ENCODE results near the gene TRAF3IP1. TPM values are rescaled to one million over a fixed set of nuclear protein-coding genes. Genes with fewer than 3 reads are reported as not detected.
"Not testable (repeated sequence)": the region's sequence is repeated elsewhere in the genome, so short reads cannot be mapped to it uniquely, and the experiment has no call there.

TRAF3IP1 gene
- total and polyA plus RNA-seq, 9 donors = 4.4 to 11.5 (median 8.3) TPM

- Histone ChIP-seq H3K4me1 (ENCODE audit: control insufficient read depth, insufficient read depth, low read length) (peaks cover 2% of the 10 kb centered on the region), H3K9me3 (replicated peaks; ENCODE audit: control insufficient read depth, low read depth, low read length) (peaks cover 11% of the 10 kb centered on the region), H3K27me3 (ENCODE audit: control insufficient read depth, insufficient read depth, low read length) (no peaks in the 10 kb centered on the region), H3K4me3 (ENCODE audit: low read length) (no peak overlapping the region), H3K36me3 (ENCODE audit: control insufficient read depth, insufficient read depth, low read length) (peaks cover 45% of the 10 kb centered on the region), H3K27ac (ENCODE audit: low read length) (no peak overlapping the region)
- no peak for DNase-seq
- WGBS (ENCODE audit: insufficient coverage) = 85% methylated on average over 9 of the region's 13 CpGs
Observed at GRCh38 chr2:238433941-238434845, 113.9 kb downstream of the TRAF3IP1 start.

GRCh38 chr2:238434846-238435751 is 114.8 kb downstream of the TRAF3IP1 start:
- no peak overlapping the region for H3K4me3 ChIP-seq (ENCODE audit: low read length)
- no peak overlapping the region for H3K27ac ChIP-seq (ENCODE audit: low read length)
- H3K9me3 ChIP-seq (replicated peaks; ENCODE audit: control insufficient read depth, low read depth, low read length) = peaks cover 8% of the 10 kb centered on the region
- DNase-seq = no peak
- WGBS (ENCODE audit: insufficient coverage) = 88% methylated on average over 20 of the region's 24 CpGs
- peaks cover 7% of the 10 kb centered on the region for H3K4me1 ChIP-seq (ENCODE audit: control insufficient read depth, insufficient read depth, low read length)
- H3K36me3 ChIP-seq (ENCODE audit: control insufficient read depth, insufficient read depth, low read length) = peaks cover 45% of the 10 kb centered on the region
- no peaks in the 10 kb centered on the region for H3K27me3 ChIP-seq (ENCODE audit: control insufficient read depth, insufficient read depth, low read length)

GRCh38 chr2:238435752-238436096 is 115.4 kb downstream of the TRAF3IP1 start:
- H3K27ac ChIP-seq (ENCODE audit: low read length) = no peak overlapping the region
- H3K9me3 ChIP-seq (replicated peaks; ENCODE audit: control insufficient read depth, low read depth, low read length) = peaks cover 3% of the 10 kb centered on the region
- H3K4me1 ChIP-seq (ENCODE audit: control insufficient read depth, insufficient read depth, low read length) = peaks cover 7% of the 10 kb centered on the region
- H3K4me3 ChIP-seq (ENCODE audit: low read length) = no peak overlapping the region
- no peak for DNase-seq
- 96% methylated on average over 20 of the region's 20 CpGs for WGBS (ENCODE audit: insufficient coverage)
- H3K36me3 ChIP-seq (ENCODE audit: control insufficient read depth, insufficient read depth, low read length) = peaks cover 45% of the 10 kb centered on the region
- H3K27me3 ChIP-seq (ENCODE audit: control insufficient read depth, insufficient read depth, low read length) = no peaks in the 10 kb centered on the region

GRCh38 chr2:238438856-238439849 is 118.8 kb downstream of the TRAF3IP1 start:
- Histone ChIP-seq H3K27ac (ENCODE audit: low read length) (peak overlapping the region; percentile 59), H3K27me3 (ENCODE audit: control insufficient read depth, insufficient read depth, low read length) (no peaks in the 10 kb centered on the region), H3K4me1 (ENCODE audit: control insufficient read depth, insufficient read depth, low read length) (peaks cover 9% of the 10 kb centered on the region), H3K4me3 (ENCODE audit: low read length) (no peak overlapping the region), H3K9me3 (replicated peaks; ENCODE audit: control insufficient read depth, low read depth, low read length) (no peaks in the 10 kb centered on the region), H3K36me3 (ENCODE audit: control insufficient read depth, insufficient read depth, low read length) (peaks cover 36% of the 10 kb centered on the region)
- 77% methylated on average over 13 of the region's 24 CpGs for WGBS (ENCODE audit: insufficient coverage)
- peak; percentile 67 for DNase-seq

GRCh38 chr2:238439917-238440316 is 119.6 kb downstream of the TRAF3IP1 start:
- peaks cover 9% of the 10 kb centered on the region for H3K4me1 ChIP-seq (ENCODE audit: control insufficient read depth, insufficient read depth, low read length)
- no CpG with 5 or more reads among the region's 2 CpGs for WGBS (ENCODE audit: insufficient coverage)
- peak overlapping the region; percentile 59 for H3K27ac ChIP-seq (ENCODE audit: low read length)
- H3K27me3 ChIP-seq (ENCODE audit: control insufficient read depth, insufficient read depth, low read length) = no peaks in the 10 kb centered on the region
- H3K4me3 ChIP-seq (ENCODE audit: low read length) = no peak overlapping the region
- DNase-seq = no peak
- no peaks in the 10 kb centered on the region for H3K9me3 ChIP-seq (replicated peaks; ENCODE audit: control insufficient read depth, low read depth, low read length)
- H3K36me3 ChIP-seq (ENCODE audit: control insufficient read depth, insufficient read depth, low read length) = peaks cover 35% of the 10 kb centered on the region

- no peak overlapping the region for H3K27ac ChIP-seq (ENCODE audit: low read length)
- no peaks in the 10 kb centered on the region for H3K27me3 ChIP-seq (ENCODE audit: control insufficient read depth, insufficient read depth, low read length)
- peaks cover 9% of the 10 kb centered on the region for H3K4me1 ChIP-seq (ENCODE audit: control insufficient read depth, insufficient read depth, low read length)
- 81% methylated on average over 4 of the region's 4 CpGs for WGBS (ENCODE audit: insufficient coverage)
- H3K36me3 ChIP-seq (ENCODE audit: control insufficient read depth, insufficient read depth, low read length) = peaks cover 36% of the 10 kb centered on the region
- DNase-seq = no peak
- no peaks in the 10 kb centered on the region for H3K9me3 ChIP-seq (replicated peaks; ENCODE audit: control insufficient read depth, low read depth, low read length)
- H3K4me3 ChIP-seq (ENCODE audit: low read length) = no peak overlapping the region
Observed at GRCh38 chr2:238440331-238440730, 120.0 kb downstream of the TRAF3IP1 start.

GRCh38 chr2:238440767-238441166 is 120.4 kb downstream of the TRAF3IP1 start:
- Histone ChIP-seq H3K36me3 (ENCODE audit: control insufficient read depth, insufficient read depth, low read length) (peaks cover 36% of the 10 kb centered on the region), H3K4me1 (ENCODE audit: control insufficient read depth, insufficient read depth, low read length) (peaks cover 9% of the 10 kb centered on the region), H3K27ac (ENCODE audit: low read length) (no peak overlapping the region), H3K9me3 (replicated peaks; ENCODE audit: control insufficient read depth, low read depth, low read length) (no peaks in the 10 kb centered on the region), H3K27me3 (ENCODE audit: control insufficient read depth, insufficient read depth, low read length) (no peaks in the 10 kb centered on the region), H3K4me3 (ENCODE audit: low read length) (no peak overlapping the region)
- 98% methylated on average over 11 of the region's 11 CpGs for WGBS (ENCODE audit: insufficient coverage)
- DNase-seq = no peak

GRCh38 chr2:238441262-238442114 is 121.2 kb downstream of the TRAF3IP1 start:
- H3K4me3 ChIP-seq (ENCODE audit: low read length) = no peak overlapping the region
- no peaks in the 10 kb centered on the region for H3K9me3 ChIP-seq (replicated peaks; ENCODE audit: control insufficient read depth, low read depth, low read length)
- H3K27ac ChIP-seq (ENCODE audit: low read length) = no peak overlapping the region
- no peaks in the 10 kb centered on the region for H3K27me3 ChIP-seq (ENCODE audit: control insufficient read depth, insufficient read depth, low read length)
- WGBS (ENCODE audit: insufficient coverage) = 52% methylated on average over 8 of the region's 17 CpGs
- peaks cover 41% of the 10 kb centered on the region for H3K36me3 ChIP-seq (ENCODE audit: control insufficient read depth, insufficient read depth, low read length)
- peaks cover 9% of the 10 kb centered on the region for H3K4me1 ChIP-seq (ENCODE audit: control insufficient read depth, insufficient read depth, low read length)
- peak; percentile 57 for DNase-seq

GRCh38 chr2:238442257-238442656 is 121.9 kb downstream of the TRAF3IP1 start:
- not testable (repeated sequence) for DNase-seq; H3K4me3 ChIP-seq (ENCODE audit: low read length); H3K9me3 ChIP-seq (replicated peaks; ENCODE audit: control insufficient read depth, low read depth, low read length); H3K27me3 ChIP-seq (ENCODE audit: control insufficient read depth, insufficient read depth, low read length); H3K4me1 ChIP-seq (ENCODE audit: control insufficient read depth, insufficient read depth, low read length); H3K27ac ChIP-seq (ENCODE audit: low read length)
- no CpG with 5 or more reads among the region's 6 CpGs for WGBS (ENCODE audit: insufficient coverage)
- H3K36me3 ChIP-seq (ENCODE audit: control insufficient read depth, insufficient read depth, low read length) = peaks cover 48% of the 10 kb centered on the region

Data from muscle of leg (tissue), 11 donors.